Stimulated activated CD8-positive, alpha-beta memory T cell treated with anti-CD3 and anti-CD28 coated beads, Interleukin-7, amount 100 ng/mL, for 24 hours (primary cell): ENCODE data around the gene DNAL4.

ENCODE experiments used
- DNase-seq: peaks from one replicate; pipeline ENCODE4 v3.0.0-alpha.2; 2020; ENCODE audit warnings: low read depth

Gene DNAL4

DNA sequence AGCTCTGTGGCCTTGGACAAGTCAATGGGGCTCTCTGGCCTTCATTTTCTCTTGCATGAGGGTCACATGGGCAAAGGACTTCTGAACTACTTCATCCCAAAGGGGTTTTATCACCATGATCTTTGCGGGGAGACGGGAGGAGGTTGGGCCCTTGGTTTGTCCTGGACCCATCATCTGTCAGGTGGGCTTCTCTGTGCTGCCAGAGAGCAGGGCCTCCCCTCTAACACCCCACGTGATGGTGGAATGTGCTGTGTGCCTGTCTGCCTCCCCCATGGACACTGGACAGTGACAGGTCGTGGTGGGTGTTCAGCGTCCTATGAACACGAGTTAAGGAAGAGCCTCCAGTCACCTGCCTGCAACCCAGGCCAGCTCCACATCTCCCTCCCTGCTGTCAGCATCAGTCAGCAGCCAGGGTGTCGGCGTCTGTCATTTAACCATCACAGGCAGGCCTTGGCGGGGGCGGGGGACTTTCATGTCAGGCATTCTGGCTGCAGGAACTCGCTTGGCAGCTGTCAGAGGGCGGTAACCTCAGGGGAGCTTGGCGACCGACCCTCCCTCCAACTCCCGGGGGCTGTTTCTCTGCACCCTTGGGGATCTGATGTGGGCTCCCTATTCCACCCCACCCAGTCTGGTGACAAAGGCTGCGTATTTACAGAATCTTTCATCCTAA lies 35.5 kb downstream of the DNAL4 start:
- DNase-seq: peak; percentile 46

DNA sequence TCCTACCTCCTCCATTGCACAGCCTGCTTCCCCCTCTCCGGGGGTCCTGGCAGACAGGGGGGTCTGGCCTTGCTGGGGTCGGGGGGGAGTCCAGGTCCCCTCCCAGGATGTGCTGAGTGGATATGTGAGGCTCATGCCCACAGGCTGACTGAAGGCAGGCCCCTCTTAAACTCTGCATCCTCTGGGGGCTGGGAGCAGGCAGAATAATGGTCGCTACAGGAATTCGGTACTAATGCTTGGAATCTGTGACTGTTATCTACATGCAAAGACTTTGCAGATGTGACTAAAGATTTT lies 36.5 kb downstream of the DNAL4 start:
- no peak for DNase-seq

DNA sequence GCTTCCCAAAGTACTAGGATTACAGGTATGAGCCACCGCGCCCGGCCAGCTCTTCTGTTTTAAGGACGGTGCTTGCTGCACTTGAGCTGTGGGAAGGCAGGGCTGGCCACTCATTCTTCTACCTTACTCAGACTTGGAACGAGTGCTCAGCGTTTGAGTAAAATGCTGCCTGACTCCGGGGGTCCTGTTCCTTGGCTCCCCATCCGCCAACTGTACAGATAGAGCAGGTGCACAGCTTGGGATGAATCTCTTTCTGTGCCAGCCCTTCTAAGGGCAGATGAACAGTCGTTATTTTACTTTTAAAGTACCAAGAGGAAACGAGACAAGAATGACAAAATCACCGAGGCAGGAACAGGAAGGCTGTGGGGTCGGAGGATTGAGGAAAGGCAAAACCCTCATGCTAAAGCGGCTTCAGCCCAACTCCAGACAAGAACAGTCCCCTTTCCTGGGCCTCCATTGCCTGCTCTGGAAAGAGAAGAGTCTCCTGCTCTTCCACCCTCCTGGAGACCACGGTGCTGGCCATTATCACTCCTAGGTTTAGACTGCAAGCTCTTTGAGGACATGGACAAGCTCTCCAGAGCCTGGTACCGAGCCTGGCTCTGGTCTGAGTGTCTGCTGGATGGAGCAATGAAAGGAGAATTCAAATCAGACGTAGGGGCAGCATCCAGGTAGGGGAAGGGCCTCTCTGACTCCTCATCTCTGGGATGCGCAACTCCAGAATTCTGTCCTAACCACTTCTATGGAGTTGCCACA lies 37.1 kb downstream of the DNAL4 start:
- no peak for DNase-seq

DNA sequence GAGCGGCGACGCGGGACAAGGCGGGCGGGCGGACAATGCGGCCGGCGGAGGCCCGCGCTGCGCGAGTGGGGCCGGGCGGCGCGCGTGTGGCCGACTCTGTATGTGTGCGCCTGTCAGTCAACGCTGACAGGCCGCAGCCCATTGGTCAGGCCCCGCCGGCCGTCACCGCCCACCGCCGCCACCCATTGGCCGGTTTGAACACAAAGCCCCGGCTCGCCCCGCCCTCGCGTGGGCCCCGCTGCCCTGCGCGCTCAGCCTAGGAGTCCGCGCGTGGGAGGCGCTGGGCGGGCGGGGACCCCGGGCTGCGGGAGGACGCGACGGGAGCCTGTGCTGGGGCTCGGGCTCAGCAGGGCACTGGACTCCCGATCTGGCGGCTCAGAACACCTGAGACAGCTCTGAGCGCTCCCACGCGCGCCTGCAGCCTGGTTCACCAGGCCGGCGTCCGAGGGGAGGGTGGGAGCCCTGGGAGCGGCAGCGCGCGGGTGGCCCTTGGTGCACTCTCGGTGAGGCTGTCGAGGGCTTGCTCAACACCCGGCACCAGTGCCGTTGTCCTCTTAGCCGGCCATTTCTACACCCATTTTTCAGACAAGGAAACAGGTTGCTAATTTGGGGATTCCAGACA lies 37.9 kb downstream of the DNAL4 start, which contains the start of gene SUN2:
SUN2 (minus strand) TSS at position 88 of the 622 bp plus-strand sequence. CDS start 3,370 bp downstream, outside the sequence.
- DNase-seq: peak; percentile 80

DNA sequence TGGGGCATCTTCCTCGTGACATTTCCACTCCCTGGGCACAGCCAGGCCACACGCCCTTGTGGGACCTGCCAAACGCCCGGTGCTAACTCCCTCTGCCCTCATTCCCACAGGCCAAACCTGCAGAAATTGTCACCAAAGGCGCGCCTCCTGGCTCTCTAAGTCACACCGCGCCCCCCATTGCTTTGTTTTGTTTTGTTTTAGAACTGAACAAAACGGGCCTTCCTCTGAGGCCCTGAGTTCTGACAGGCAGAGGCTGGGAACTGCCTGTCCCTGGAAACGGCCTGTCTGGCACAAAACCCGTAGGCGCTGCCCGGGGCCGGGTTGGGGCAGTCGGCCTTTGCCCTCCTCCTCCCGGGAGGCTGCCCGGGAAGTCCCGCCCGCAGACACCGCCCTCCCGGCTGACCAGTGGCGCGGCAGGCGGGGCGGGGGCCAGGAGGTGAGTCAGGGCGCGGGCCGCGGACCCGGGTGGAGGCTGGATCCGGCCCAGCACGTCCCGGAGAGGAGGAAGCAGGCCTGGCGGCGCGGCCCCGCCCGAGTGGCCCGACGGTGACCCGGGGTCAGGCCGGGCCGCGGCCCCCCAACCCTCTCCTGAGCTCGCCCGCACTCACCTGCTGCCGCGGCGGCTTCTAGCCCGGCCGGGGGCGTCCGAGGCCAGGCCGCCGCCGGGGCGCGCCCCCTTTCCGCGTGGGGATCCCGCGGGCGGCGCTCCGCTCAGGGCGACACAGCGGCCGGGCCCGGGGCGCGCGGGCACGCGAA lies 38.6 kb downstream of the DNAL4 start:
- DNase-seq: no peak

DNA sequence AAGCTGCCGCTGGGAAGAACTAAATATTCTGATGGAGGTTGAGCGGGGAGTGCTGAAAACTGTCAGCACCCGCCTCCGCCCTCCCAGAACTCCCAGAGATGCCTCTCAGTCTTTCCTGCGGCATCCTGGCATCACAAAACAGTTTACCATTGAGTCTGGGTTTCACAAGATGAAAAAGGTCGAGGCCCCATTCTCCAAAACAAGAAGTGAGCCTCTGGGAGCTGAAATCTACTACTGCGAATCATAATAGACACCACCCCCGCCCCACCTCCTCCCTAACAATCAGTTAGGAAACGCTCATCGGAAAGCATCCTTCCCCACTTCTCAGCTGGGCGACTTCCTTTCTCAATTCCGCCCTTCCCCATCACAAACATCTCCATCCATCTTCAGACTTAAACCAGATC lies 39.2 kb downstream of the DNAL4 start:
- no peak for DNase-seq

DNA sequence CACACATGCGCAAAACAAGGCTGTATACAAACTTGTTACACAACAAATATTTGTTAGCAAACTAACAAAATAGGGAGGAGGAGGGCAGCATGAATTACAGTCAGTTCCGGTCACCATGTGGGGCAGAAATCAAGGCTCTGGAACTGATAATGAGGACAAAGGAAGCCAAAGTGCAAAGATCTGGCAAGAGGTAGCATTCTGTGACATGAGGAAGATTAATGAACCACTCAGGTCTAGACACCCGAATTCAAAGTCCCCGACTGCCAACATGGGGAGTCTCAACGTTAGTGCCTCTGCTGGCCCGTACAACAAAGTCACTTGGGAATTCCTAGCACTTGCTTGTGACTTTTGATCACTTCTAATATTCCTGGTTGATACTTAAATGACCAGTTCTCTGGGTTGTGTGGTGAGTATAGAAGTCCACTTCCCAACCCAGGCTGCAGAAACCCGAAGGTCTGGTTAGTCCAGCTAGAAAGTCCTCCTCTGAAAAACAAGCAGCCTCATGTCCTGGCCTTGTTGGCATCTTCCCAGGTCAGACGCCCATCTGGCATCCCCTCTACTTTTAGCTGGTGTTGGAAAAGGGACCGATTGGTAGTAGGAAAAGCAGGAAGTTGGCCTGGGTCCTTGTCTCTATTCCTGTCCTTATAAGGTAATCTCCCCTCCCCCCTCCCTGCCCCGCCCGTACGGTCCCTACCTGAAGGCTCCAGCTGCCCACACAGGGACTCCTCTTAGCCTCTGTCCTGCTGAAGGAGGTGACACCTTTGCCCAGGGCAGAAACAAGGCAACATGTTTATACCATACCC lies 39.8 kb downstream of the DNAL4 start:
- no peak for DNase-seq

DNA sequence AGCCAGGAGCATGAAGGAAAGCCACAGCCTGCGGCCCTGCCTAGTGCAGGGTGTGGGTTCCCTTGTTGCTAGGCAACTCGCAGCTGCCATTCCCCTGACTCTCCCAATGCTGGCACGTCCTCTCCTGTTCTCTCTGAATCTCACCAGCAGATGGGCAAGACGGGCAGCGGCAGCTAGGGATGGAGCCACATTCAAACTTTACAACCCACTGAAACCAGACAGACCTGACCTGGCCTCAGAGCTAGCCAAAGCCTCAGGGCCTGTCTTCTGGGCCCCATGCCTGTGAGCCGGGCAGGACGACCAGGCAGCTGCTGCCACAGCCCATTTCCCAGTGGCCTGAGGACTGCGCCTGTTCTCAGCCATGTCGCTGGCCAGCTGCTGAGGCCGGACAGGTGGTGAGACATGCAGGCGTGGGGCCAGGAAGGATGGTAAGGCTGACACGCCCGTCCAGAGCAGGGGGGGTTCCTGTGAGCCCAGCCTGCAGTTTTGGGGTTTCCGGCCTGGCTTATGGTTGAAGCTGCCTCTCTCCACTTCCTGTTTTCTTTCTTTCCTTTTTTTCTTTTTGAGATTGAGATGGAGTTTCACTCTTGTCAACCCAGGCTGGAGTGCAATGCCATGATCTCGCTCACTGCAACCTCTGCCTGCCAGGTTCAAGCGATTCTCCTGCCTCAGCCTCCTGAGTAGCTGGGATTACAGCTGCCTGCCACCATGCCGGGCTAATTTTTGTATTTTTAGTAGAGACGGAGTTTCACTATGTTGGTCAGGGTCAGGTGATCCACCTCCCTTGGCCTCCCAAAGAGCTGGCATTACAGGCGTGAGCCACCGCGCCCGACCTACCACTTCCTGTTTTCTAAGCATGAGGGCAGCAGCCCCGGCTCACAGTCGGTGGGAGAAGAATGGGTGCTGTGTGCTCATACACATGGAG lies 42.3 kb downstream of the DNAL4 start:
- no peak for DNase-seq

DNA sequence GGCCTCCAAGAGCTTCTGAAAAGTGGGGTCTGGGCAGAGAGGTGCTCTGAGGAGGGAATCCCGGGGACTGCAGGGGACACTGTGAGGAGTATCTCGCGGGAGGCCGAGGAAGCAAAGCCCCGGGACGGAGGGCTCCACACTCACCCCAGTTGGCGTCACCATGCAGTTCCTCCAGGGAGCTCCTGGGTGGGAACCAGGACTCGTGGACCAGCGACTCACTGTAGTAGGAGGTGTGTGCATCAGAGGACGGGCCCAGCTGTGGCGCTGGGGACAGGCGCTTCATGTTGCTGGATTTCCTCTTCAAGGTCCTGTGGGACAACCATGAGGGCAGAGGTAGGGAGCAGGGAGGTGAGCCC lies 42.9 kb downstream of the DNAL4 start:
- DNase-seq: no peak

DNA sequence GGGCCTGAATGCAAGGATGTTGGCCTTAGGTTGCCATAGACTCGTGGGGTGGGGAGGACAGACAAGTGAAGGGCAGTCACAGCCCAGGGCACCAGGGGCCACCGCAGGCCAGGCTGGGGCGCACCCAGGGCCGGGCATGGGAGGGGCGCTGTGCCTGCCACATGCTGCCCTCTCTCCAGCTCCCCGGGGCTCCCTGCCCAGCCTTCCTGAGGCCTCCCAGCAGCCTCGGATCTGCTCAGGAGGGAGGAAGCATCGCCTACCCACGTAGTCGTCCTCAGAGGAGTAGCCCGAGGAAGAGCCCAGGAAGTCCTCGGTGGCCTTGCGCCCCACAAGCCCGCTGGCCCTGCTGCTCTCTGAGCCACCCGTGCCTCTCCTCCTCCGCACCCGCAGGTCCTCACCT lies 43.3 kb downstream of the DNAL4 start:
- no peak for DNase-seq

DNA sequence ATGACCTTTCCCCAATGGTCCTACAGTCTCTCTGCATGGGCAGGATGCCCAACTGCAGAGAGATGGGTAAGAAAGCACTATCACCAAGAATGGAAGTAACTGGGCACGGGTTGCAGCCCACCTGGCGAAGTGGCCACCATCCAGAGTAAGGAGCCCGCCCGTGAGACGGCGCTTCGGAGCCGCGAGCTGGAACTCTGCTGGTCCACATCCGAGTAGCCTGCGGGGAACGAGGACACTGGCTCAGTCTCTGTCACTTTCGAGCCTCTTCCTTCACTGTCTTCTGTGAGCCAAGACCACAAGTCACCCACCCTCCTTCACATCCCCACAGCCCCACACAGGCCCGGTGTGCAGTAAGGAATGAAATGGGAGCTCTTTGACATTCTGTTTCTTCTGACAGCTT lies 43.8 kb downstream of the DNAL4 start:
- DNase-seq: no peak

DNA sequence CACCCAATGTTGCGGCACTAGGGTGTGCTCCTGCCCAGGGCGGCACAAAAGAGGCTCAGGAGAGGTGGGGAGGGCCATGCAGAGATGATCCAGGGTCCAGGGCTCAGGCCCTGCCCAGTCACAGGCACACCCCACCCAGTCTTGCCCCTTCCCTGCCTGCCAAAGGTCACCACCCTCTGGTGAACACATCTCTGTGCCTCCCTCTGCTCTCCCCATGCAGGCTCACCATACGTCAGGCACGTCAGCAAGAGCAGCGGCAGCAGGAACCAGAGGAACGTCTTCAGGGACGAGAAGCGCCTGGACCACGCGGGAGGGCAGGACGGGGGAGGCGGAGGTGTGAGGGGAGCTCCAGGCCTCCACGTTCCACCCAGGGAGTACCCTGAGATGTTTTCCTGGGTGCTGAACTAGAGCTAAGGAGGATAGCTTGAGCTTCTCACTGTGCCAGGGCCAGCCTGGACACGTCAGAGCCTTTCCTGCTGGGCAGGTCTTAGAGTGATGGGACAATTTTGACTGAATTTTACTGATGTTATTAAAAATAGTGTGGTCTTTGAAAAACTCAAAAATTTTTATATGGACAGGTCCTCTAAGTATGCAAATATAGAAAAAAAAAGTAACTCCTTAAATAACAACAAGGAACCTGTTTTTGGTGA lies 45.3 kb downstream of the DNAL4 start:
- no peak for DNase-seq

DNA sequence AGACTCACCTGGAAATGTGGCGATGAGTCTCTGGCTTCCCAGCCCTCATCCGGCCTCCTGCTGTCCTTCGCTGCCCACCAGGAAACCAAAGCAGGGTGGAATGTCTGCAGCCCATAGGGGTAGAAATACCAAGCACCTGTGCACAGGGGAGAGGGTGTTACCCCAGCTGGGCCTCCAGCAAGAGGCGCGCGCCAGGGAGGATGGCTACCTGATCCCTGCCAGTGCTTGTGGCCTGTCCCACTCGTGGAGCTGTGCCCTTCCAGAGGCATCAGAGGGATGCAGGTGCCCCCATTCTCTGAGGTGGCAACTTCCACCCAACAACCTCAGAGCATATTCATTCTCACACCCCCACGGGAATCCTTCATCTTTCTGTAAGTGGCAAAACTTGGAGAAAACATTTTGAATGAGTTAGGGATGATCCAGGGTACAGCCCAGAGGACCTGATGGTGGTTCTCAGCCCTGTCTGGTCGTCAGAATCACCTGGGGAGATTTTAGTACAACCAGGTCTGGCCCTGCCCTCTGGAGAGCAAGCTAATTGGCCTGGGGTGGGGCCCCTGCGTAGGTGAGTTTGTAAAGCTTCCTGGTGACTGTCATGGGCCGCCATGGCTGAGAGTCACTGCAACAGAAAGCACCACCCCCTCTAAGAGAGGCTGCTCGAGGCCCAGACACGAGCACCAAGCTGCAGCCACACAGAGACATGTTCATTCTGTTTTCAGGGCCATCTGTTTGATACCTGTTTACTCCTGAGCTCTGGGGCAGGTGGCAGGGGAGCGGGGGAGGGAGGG lies 48.1 kb downstream of the DNAL4 start:
- DNase-seq: no peak

DNA sequence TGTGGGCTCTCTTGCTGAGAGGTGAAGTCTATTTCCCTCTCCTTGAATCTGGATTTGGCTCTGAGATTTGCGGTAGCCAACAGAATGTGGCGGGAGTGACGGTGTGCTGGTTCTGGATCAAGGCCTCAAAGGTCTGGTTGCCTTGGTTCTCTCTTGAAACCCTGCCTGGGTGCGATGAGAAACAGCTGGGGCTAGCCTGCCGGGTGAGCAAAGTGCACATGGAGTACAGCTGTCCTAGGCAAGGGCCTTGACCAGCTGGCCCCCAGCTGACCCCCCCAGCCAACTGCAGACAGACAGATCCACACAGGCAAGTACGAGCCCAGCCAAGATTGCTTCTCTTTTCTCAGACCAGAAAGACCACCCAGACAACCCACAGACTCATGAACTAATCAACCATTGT lies 49.0 kb downstream of the DNAL4 start:
- no peak for DNase-seq

DNA sequence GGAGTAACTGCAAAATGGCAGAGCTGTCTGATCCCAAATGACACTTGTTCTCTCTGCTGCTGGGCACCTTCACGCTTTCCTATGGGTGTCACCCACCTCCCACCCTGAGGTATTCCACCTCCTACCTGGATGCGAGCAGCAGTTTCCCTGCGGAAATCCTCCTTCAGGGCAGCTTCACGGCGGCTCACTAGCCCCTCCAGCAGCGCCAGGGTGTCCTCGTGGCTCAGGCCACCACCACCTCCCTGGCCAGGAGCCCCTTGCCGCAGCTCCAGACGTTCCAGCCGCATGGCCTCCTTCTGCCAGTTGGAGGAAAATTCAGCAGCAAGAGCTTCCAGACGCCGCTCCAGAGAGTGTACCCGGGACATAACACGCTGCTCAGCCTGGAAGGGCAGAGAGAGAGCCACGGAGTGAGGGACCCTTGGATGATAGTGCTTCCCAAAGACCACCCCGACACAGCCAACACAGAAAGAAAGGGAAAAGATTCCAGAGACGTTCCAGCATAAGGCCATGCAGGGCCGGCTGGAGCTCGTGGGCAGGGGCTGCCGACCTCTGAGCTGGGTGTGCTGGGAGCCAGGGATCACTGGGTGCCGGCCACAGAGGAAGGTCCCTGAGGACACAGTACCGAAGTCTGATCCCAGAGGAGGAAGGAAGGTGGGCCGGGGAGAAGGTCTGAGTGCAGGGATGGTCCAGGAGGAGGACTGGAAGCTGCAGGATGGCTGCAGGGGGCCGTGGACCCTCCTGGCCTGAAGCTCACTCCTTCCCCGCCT lies 51.6 kb downstream of the DNAL4 start:
- DNase-seq: no peak

DNA sequence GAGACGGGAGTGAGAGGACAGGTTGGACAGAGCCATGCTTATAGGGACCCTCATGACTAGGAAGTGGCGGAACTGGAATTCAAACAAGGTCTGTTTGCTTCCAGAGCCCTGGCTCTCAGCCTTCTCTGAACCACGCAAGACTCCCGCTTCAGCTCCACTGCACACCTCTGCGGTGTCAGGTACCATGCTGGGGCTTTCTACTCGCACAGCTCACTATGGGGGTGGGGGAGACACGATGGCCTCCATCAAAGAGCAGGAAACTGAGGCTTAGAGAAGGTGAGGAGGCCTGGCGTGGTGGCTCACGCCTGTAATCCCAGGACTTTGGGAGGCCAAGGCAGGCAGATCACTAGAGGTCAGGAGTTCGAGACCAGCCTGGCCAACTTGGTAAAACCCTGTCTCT lies 52.4 kb downstream of the DNAL4 start:
- DNase-seq: no peak

DNA sequence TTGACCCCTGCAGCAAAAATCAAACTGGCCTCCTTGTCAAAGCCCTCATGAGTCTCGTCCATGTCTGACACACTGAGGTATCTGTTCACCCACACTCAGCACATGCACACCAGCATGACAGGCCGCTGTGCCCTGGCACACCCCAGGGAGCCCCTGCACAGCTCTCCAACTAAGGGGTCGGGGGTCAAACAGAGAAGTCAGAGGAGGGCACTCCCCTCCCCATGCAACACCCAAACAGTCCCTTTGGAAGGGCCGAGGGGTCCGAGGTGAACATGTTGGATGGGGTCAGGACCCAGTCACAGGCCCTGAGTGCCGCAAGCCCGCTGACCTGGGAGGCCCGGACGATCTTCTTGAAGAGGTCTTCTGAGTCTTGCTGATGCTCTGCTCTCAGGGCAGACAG lies 52.8 kb downstream of the DNAL4 start:
- DNase-seq: no peak

DNA sequence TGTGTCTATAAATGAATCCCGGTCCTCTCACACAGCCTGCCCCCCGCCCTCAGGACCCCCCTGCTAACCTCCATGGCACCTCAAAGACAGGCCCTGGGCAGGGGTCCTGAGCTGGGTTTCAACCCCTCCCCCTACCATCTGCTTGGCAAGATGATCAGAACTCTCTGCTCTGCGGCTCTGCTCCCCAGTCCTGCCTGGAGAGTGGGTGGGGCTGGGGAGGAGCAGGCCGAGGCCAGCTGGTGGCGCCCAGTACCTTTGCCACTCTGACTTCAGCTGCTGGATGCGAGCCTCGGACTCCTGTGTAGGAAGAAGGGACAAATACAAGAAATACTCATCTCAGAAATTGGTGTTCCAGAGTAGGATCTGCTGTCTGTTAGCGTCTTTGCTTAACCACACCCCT lies 53.2 kb downstream of the DNAL4 start:
- no peak for DNase-seq
